Gastrocnemius medialis (tissue), 4 donors: ENCODE results near the gene POM121L2. TPM values are rescaled to one million over a fixed set of nuclear protein-coding genes. Genes with fewer than 3 reads are reported as not detected.

Experiments
- ATAC-seq, 2 donors: fragments of 150-250 bp; one replicate each; pipeline ENCODE4 v1.9.1; 2016
- DNase-seq, 2 donors: peaks; one replicate each; pipeline ENCODE4 v3.0.0-alpha.2; 2019
- H3K27ac ChIP-seq, 4 donors: fragments of 200-600 bp; sonication (generic); 1 replicate in 1 of 4; 2 replicates in 3 of 4; pipeline ENCODE4 v1.5.1; 2016 to 2018; ENCODE audit warnings: mild to moderate bottlenecking in 2 of 4, moderate library complexity in 1 of 4
- H3K27me3 ChIP-seq, 3 donors: fragments of 200-600 bp; sonication (generic) in 2 of 3; 1 replicate in 1 of 3; 2 replicates in 2 of 3; pipeline versions ENCODE4 v1.5.1 to v1.6.0; 2016 to 2019; ENCODE audit warnings: mild to moderate bottlenecking in 1 of 3, moderate library complexity in 1 of 3
- H3K36me3 ChIP-seq, 2 donors: fragments of 200-600 bp; sonication (generic) in 1 of 2; one replicate each; pipeline ENCODE4 v1.5.1; 2017 to 2018
- H3K4me1 ChIP-seq, 2 donors: fragments of 200-600 bp; sonication (generic) in 1 of 2; one replicate each; pipeline ENCODE4 v1.5.1; 2016 to 2017; ENCODE audit warnings: mild to moderate bottlenecking in 2 of 2
- H3K4me3 ChIP-seq, 4 donors: fragments of 200-600 bp; sonication (generic) in 3 of 4; 1 replicate in 1 of 4; 2 replicates in 3 of 4; pipeline ENCODE4 v1.5.1; 2016 to 2019; ENCODE audit warnings: mild to moderate bottlenecking in 2 of 4
- H3K9me3 ChIP-seq, 3 donors: fragments of 200-600 bp; sonication (generic) in 2 of 3; 1 replicate in 1 of 3; 2 replicates in 2 of 3; pipeline ENCODE4 v1.5.1; 2016 to 2019
- CTCF ChIP-seq, 5 experiments: fragments of 450-650 bp in 3 of 5; fragments of 200-600 bp in 2 of 5; sonication (generic) in 2 of 5; IDR thresholded peaks in 4 of 5; conservative IDR thresholded peaks in 1 of 5; 1 replicate in 4 of 5; 2 replicates in 1 of 5; pipeline ENCODE4 v1.5.1; 2016 to 2019; ENCODE audit warnings: antibody characterized with exemption in 5 of 5, mild to moderate bottlenecking in 3 of 5, moderate library complexity in 3 of 5
- POLR2A ChIP-seq, 2 donors: fragments of 450-650 bp; IDR thresholded peaks; one replicate each; pipeline ENCODE4 v1.6.1; 2017; ENCODE audit warnings: antibody characterized with exemption in 2 of 2, mild to moderate bottlenecking in 2 of 2, moderate library complexity in 2 of 2
- in situ Hi-C, 4 donors: fragments of 200-750 bp; cut with MboI; loops; one replicate each; pipeline versions ENCODE4 v1.15.0 to v1.8.0; 2017; ENCODE audit warnings: low sequenced_read_pairs in 4 of 4
- intact Hi-C: fragments of 100-400 bp; cut with DNase I; formaldehyde crosslinking; loops from one replicate; pipeline ENCODE4 v1.15.1; 2023; ENCODE audit warnings: low total_unique reads
- total RNA-seq, 4 donors: library from RNA; depleted of rRNA; stranded (reverse); fragments of >200 nt; gene quantifications; one replicate each; pipeline versions ENCODE4 v1.1.0 to v1.2.3, GENCODE V29; 2016

Gene POM121L2
- total RNA-seq, 4 donors from 2014 or later: not detected

GRCh38 chr6:27311806-27312145 lies 297 bp downstream of the POM121L2 start:
- intact Hi-C loops (no loop called here), in situ Hi-C loops (no loop called here)
- Histone ChIP-seq H3K4me1 (peaks cover 0 to 6% of the 10 kb centered on the region in 2 donors), H3K9me3 (no peaks in the 10 kb centered on the region), H3K27me3 (peaks cover 46 to 49% (median 47%) of the 10 kb centered on the region in 3 donors), H3K36me3 (no peaks in the 10 kb centered on the region), H3K4me3 (peak overlapping the region in 3 of 4 donors; percentile 36 to 38 (median 37)), H3K27ac (no peak overlapping the region)
- ATAC-seq: no peak
- TF ChIP-seq CTCF (IDR thresholded peaks at IDR 0.05 in 4 of 5, conservative IDR thresholded peaks at IDR 0.05 in 1 of 5) (no peak), POLR2A (IDR thresholded peaks at IDR 0.05) (no peak)
- no peak for DNase-seq

GRCh38 chr6:27303613-27304272 lies 8.3 kb downstream of the POM121L2 start:
- in situ Hi-C loops (no loop called here), intact Hi-C loops (no loop called here)
- TF ChIP-seq CTCF (IDR thresholded peaks at IDR 0.05 in 4 of 5, conservative IDR thresholded peaks at IDR 0.05 in 1 of 5): no peak
- no peak for TF ChIP-seq POLR2A (IDR thresholded peaks at IDR 0.05)
- H3K4me3 ChIP-seq: no peak overlapping the region
- ATAC-seq: no peak
- H3K27me3 ChIP-seq: peaks cover 33 to 55% (median 40%) of the 10 kb centered on the region in 3 donors
- no peak for DNase-seq
- H3K36me3 ChIP-seq: no peaks in the 10 kb centered on the region
- no peak overlapping the region for H3K27ac ChIP-seq
- H3K4me1 ChIP-seq: no peaks in the 10 kb centered on the region
- no peaks in the 10 kb centered on the region for H3K9me3 ChIP-seq

GRCh38 chr6:27297857-27298730 lies 14.0 kb downstream of the POM121L2 start:
- no peak for DNase-seq

GRCh38 chr6:27297484-27297856 lies 14.6 kb downstream of the POM121L2 start:
- no peak for ATAC-seq
- no peak overlapping the region for H3K4me3 ChIP-seq

More at GRCh38 chr6:27297857-27298730, 14.0 kb downstream of the POM121L2 start:
- peaks cover 0 to 5% (median 0%) of the 10 kb centered on the region in 3 donors for H3K9me3 ChIP-seq
- TF ChIP-seq CTCF (IDR thresholded peaks at IDR 0.05 in 4 of 5, conservative IDR thresholded peaks at IDR 0.05 in 1 of 5) (no peak), POLR2A (IDR thresholded peaks at IDR 0.05) (no peak)
- no peaks in the 10 kb centered on the region for H3K36me3 ChIP-seq
- no peaks in the 10 kb centered on the region for H3K4me1 ChIP-seq
- H3K27me3 ChIP-seq: peaks cover 69 to 90% (median 71%) of the 10 kb centered on the region in 3 donors
- H3K27ac ChIP-seq: no peak overlapping the region
- no peak for ATAC-seq
- intact Hi-C loops: no loop called here
- in situ Hi-C loops: no loop called here
- H3K4me3 ChIP-seq: no peak overlapping the region

More at GRCh38 chr6:27297484-27297856, 14.6 kb downstream of the POM121L2 start:
- TF ChIP-seq POLR2A (IDR thresholded peaks at IDR 0.05): no peak
- intact Hi-C loops: no loop called here
- DNase-seq: no peak
- in situ Hi-C loops: no loop called here
- Histone ChIP-seq H3K27me3 (peaks cover 66 to 90% (median 70%) of the 10 kb centered on the region in 3 donors), H3K27ac (no peak overlapping the region), H3K4me1 (no peaks in the 10 kb centered on the region), H3K9me3 (peaks cover 0 to 5% (median 0%) of the 10 kb centered on the region in 3 donors), H3K36me3 (no peaks in the 10 kb centered on the region)
